SK-N-SH (cell line): Measurements from ENCODE around the gene TRAPPC2L. TPM values are rescaled to one million over a fixed set of nuclear protein-coding genes. Genes with fewer than 3 reads are reported as not detected.

Experiments
- CTCF ChIA-PET: fragments of 300-600, 350-600 bp; formaldehyde crosslinking; extraction: SDS; loops from one replicate; lab custom pipeline; 2021; lab: Yijun Ruan, JAX
- POLR2A ChIA-PET: fragments of 350-600 bp; sonication (Branson Sonifier 250); formaldehyde crosslinking; extraction: SDS; loops from one replicate; lab custom pipeline; 2020; ENCODE audit warnings: antibody characterized with exemption, inconsistent platforms; lab: Yijun Ruan, JAX
- DNase-seq: peaks from one replicate; pipeline ENCODE4 v3.0.0; 2012
- H2AFZ ChIP-seq: fragments of 200-600 bp; sonication (generic); 2 replicates; pipeline ENCODE4 v1.8.1; 2016; ENCODE audit warnings: antibody characterized with exemption, mild to moderate bottlenecking, low read depth
- H3F3A ChIP-seq: fragments of 200-600 bp; sonication (generic); replicated peaks from 2 replicates; pipeline ENCODE3; 2016; ENCODE audit warnings: antibody characterized with exemption, mild to moderate bottlenecking; ENCODE audit not compliant: insufficient read depth
- H3K27ac ChIP-seq, 2 experiments: fragments of 200-500 bp in 1 of 2; fragments of 200-600 bp in 1 of 2; sonication (Bioruptor generic) in 1 of 2; sonication (generic), shearing (Covaris generic) in 1 of 2; 2 replicates each; pipeline versions ENCODE4 v1.5.1 to v1.6.1; 2014 to 2016; ENCODE audit warnings: low read depth in 2 of 2, inconsistent platforms in 1 of 2, low read length in 1 of 2, mild to moderate bottlenecking in 1 of 2, mixed read lengths in 1 of 2
- H3K27me3 ChIP-seq: fragments of 200-600 bp; sonication (generic), shearing (Covaris generic); 2 replicates; pipeline ENCODE4 v1.6.1; 2016; ENCODE audit warnings: mixed run types; ENCODE audit not compliant: insufficient read depth
- H3K36me3 ChIP-seq, 2 experiments: fragments of 200-500 bp in 1 of 2; fragments of 200-600 bp in 1 of 2; sonication (Bioruptor generic) in 1 of 2; sonication (generic) in 1 of 2; replicated peaks in 1 of 2; 2 replicates each; pipeline versions ENCODE3 to v1.5.1; 2014 to 2016; ENCODE audit warnings: low read length in 1 of 2, mild to moderate bottlenecking in 1 of 2; ENCODE audit not compliant: insufficient read depth in 2 of 2, control insufficient read depth in 1 of 2
- H3K4me1 ChIP-seq, 2 experiments: fragments of 200-500 bp in 1 of 2; fragments of 200-600 bp in 1 of 2; sonication (Bioruptor generic) in 1 of 2; sonication (generic), shearing (Covaris generic) in 1 of 2; 2 replicates each; pipeline versions ENCODE4 v1.5.1 to v1.6.1; 2014 to 2016; ENCODE audit warnings: low read depth in 1 of 2, low read length in 1 of 2, mixed run types in 1 of 2; ENCODE audit not compliant: insufficient read depth in 2 of 2, control insufficient read depth in 1 of 2
- H3K4me2 ChIP-seq: fragments of 200-600 bp; sonication (generic), shearing (Covaris generic); 2 replicates; pipeline ENCODE4 v1.6.1; 2017; ENCODE audit warnings: mixed run types
- H3K4me3 ChIP-seq, 2 experiments: fragments of 200-500 bp in 1 of 2; fragments of 200-600 bp in 1 of 2; sonication (Bioruptor generic) in 1 of 2; sonication (generic), shearing (Covaris generic) in 1 of 2; 2 replicates each; pipeline versions ENCODE4 v1.5.1 to v1.8.1; 2014 to 2016; ENCODE audit warnings: low read depth in 2 of 2, inconsistent platforms in 1 of 2, low read length in 1 of 2, mild to moderate bottlenecking in 1 of 2, mixed read lengths in 1 of 2, moderate library complexity in 1 of 2
- H3K79me2 ChIP-seq: fragments of 200-600 bp; sonication (generic); 2 replicates; pipeline ENCODE4 v1.8.1; 2017; ENCODE audit warnings: mild to moderate bottlenecking; ENCODE audit not compliant: insufficient read depth
- H3K9ac ChIP-seq: fragments of 200-600 bp; sonication (generic); 2 replicates; pipeline ENCODE4 v1.6.1; 2017; ENCODE audit warnings: mixed run types
- H3K9me2 ChIP-seq: fragments of 200-600 bp; sonication (generic); 2 replicates; pipeline ENCODE4 v1.6.1; 2017; ENCODE audit warnings: mixed run types
- H3K9me3 ChIP-seq: fragments of 200-600 bp; sonication (generic); 2 replicates; pipeline ENCODE4 v1.6.1; 2017; ENCODE audit warnings: mixed run types, mild to moderate bottlenecking, moderate library complexity
- H4K20me1 ChIP-seq: fragments of 200-600 bp; sonication (generic); 2 replicates; pipeline ENCODE4 v1.6.1; 2017; ENCODE audit warnings: mild to moderate bottlenecking, mixed run types; ENCODE audit not compliant: insufficient read depth
- CHD2 ChIP-seq: fragments of 150-350 bp; IDR thresholded peaks from 2 replicates; pipeline ENCODE4 v1.6.1; 2018; ENCODE audit warnings: low read length; ENCODE audit not compliant: partially characterized antibody
- ELF1 ChIP-seq: IDR thresholded peaks from 2 replicates; pipeline ENCODE4 v1.4.0; 2012
- FOXJ3 ChIP-seq: sonication (generic); formaldehyde crosslinking; IDR thresholded peaks from 2 replicates; pipeline ENCODE4 v1.5.1; 2020; ENCODE audit warnings: mild to moderate bottlenecking, missing genetic modification reagents
- RCOR1 ChIP-seq: fragments of 150-350 bp; IDR thresholded peaks from 2 replicates; pipeline ENCODE4 v1.6.1; 2017; ENCODE audit warnings: antibody characterized with exemption, low read length
- WGBS: methylation state at CpG from one replicate; pipeline ENCODE4 v1.1.6; 2017; ENCODE audit warnings: low lambda C conversion rate; 5-methylcytosine and 5-hydroxymethylcytosine counted together
- polyA plus RNA-seq, 3 experiments: library from polyadenylated mRNA; depleted of rRNA; stranded (reverse); fragments of >200 nt; gene quantifications; 2 replicates each; pipeline ENCODE4 v1.2.3, GENCODE V29; 2012
- TF ChIP-seq, protein P1 (sequence below): IDR thresholded peaks from 2 replicates; pipeline ENCODE4 v1.4.0; 2012; ENCODE audit warnings: low read depth, borderline replicate concordance
- TF ChIP-seq, protein P2 (sequence below): IDR thresholded peaks from 2 replicates; pipeline ENCODE4 v1.6.1; 2012; ENCODE audit warnings: mild to moderate bottlenecking, low read depth, low read length, moderate library complexity

TRAPPC2L gene
- polyA plus RNA-seq, 1 of the 3 experiments (the other 2 are of a cell fraction): 73.9 TPM

DNA sequence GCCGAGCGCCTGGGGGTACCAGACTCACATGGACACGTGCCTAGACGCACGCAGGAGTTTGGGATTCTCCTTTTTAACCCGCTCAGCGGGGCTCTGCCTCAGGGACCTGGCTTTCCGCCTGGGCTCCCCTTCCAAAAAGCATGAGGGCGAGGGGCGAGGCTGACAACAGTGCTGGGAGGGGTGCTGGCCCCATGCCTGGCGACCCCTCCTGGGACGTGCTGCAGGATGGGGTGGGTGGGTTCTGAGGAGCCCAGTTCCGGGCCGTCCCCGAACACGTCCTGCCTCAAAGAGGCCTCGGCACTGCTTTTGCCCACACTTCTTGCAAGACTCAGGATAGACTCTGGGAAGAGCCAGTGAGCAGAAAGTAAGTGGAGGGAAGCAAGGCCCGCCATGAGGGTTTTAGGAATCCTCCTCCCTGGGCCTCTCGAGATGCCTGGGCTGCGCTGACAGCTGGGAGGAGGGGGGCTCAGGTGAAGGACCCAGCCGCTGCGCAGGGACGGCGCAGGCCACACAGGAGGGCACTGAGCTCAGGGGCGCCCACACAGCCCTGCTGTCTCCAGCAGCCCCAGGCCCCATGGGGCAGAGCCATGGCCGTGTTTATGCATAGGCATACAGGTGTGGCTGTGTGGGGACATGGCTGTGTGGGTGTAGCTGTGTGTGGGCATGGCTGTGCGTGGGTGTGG lies 24.9 kb downstream of the TRAPPC2L start:
- DNase-seq: no peak
- Histone ChIP-seq H3K4me1 (no peaks in the 10 kb centered on the region; a peak in 1 of 4 replicates), H3F3A (no peaks in the 10 kb centered on the region), H4K20me1 (0 out of 2 replicates have a peak, but pooled peaks cover under 1% of the 10 kb centered on the region), H3K27me3 (peaks cover 60% of the 10 kb centered on the region), H3K9me3 (no peaks in the 10 kb centered on the region), H3K9me2 (no peaks in the 10 kb centered on the region), H3K36me3 (no peaks in the 10 kb centered on the region), H3K79me2 (no peaks in the 10 kb centered on the region), H3K4me2 (peak overlapping the region; percentile 52; the same call in 1 of the 2 replicates), H3K27ac (no peak overlapping the region), H3K4me3 (no peak overlapping the region), H2AFZ (no peak overlapping the region), H3K9ac (no peak overlapping the region)
- ChIA-PET POLR2A (no interaction called here), CTCF (interaction anchor here (0.8 to 2.4 kb wide), 5 partner anchors 24 to 286 kb away, joined by 3 to 8 read pairs (median 5); no protein-coding TSS in a partner anchor)
- 38% methylated on average over 16 of the region's 27 CpGs for WGBS
- TF ChIP-seq, protein P1, sequence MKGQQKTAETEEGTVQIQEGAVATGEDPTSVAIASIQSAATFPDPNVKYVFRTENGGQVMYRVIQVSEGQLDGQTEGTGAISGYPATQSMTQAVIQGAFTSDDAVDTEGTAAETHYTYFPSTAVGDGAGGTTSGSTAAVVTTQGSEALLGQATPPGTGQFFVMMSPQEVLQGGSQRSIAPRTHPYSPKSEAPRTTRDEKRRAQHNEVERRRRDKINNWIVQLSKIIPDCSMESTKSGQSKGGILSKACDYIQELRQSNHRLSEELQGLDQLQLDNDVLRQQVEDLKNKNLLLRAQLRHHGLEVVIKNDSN: no peak
- TF ChIP-seq RCOR1 (no peak), FOXJ3 (CRISPR knock-in tag) (no peak)
- TF ChIP-seq, protein P2, sequence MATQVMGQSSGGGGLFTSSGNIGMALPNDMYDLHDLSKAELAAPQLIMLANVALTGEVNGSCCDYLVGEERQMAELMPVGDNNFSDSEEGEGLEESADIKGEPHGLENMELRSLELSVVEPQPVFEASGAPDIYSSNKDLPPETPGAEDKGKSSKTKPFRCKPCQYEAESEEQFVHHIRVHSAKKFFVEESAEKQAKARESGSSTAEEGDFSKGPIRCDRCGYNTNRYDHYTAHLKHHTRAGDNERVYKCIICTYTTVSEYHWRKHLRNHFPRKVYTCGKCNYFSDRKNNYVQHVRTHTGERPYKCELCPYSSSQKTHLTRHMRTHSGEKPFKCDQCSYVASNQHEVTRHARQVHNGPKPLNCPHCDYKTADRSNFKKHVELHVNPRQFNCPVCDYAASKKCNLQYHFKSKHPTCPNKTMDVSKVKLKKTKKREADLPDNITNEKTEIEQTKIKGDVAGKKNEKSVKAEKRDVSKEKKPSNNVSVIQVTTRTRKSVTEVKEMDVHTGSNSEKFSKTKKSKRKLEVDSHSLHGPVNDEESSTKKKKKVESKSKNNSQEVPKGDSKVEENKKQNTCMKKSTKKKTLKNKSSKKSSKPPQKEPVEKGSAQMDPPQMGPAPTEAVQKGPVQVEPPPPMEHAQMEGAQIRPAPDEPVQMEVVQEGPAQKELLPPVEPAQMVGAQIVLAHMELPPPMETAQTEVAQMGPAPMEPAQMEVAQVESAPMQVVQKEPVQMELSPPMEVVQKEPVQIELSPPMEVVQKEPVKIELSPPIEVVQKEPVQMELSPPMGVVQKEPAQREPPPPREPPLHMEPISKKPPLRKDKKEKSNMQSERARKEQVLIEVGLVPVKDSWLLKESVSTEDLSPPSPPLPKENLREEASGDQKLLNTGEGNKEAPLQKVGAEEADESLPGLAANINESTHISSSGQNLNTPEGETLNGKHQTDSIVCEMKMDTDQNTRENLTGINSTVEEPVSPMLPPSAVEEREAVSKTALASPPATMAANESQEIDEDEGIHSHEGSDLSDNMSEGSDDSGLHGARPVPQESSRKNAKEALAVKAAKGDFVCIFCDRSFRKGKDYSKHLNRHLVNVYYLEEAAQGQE: no peak

DNA sequence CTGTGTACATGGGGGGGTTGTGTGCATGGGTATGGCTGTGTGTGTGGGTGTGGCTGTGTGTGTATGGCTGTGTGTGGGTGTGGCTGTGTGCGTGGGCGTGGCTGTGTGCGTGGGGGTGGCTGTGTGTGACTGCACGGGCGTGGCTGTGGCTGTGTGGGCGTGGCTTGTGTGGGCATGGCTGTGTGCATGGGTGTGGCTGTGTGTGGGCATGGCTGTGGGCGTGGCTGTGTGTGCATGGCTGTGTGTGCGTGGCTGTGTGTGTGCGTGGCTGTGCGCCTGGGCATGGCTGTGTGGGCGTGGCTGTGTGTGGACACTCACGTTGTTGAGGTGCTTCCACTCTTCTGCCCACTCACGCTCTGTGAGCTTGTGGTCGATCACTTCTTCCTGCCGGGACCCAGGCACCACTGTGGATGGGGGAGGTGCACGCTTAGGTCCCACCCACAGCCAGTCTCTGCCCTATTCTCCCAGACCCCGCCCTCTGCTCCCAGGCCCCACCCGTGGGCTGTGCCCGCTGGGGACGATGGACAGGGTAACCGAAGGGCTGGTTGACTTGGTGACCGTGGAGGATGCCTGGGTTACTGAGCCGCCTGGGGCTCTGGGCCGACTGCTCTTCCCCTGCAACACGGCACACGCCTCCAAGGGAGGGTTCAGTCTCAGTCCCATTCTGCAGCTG lies 25.6 kb downstream of the TRAPPC2L start:
- WGBS: 19% methylated on average over 7 of the region's 26 CpGs
- no peaks in the 10 kb centered on the region for H4K20me1 ChIP-seq
- H3K9me2 ChIP-seq: no peaks in the 10 kb centered on the region
- no peak overlapping the region for H3K9ac ChIP-seq
- no peaks in the 10 kb centered on the region for H3F3A ChIP-seq
- no peaks in the 10 kb centered on the region; a peak in 1 of 4 replicates for H3K4me1 ChIP-seq
- H3K4me3 ChIP-seq: no peak overlapping the region
- TF ChIP-seq, protein P1: no peak
- no peak for TF ChIP-seq ELF1
- TF ChIP-seq CHD2: no peak
- ChIA-PET CTCF (interaction anchor here (1.0 to 2.4 kb wide), 2 partner anchors 146 to 285 kb away, joined by 3 to 8 read pairs; no protein-coding TSS in a partner anchor), POLR2A (no interaction called here)
- no peaks in the 10 kb centered on the region for H3K9me3 ChIP-seq
- H3K79me2 ChIP-seq: no peaks in the 10 kb centered on the region
- H3K36me3 ChIP-seq: no peaks in the 10 kb centered on the region
- H3K4me2 ChIP-seq: no peak overlapping the region
- H2AFZ ChIP-seq: no peak overlapping the region
- peaks cover 53% of the 10 kb centered on the region for H3K27me3 ChIP-seq
- no peak overlapping the region for H3K27ac ChIP-seq
- DNase-seq: no peak
